ENCODE measurements around the gene IKZF3.
A peak's percentile ranks its signal among the peaks of the same experiment; 100 is the strongest.
"Not testable (repeated sequence)": the region's sequence is repeated elsewhere in the genome, so short reads cannot be mapped to it uniquely, and the experiment has no call there.

The IKZF3 gene

GRCh38 chr17:39757176-39757662 is 106.9 kb downstream of the IKZF3 start:
- DNase-seq (ENCODE audit: low read depth in 2 of 3, low spot score in 2 of 3): no peak

- no peak for DNase-seq (ENCODE audit: low read depth in 2 of 3, low spot score in 2 of 3)
These were observed 107.6 kb downstream of the IKZF3 start for GRCh38 chr17:39756380-39757079.

GRCh38 chr17:39755554-39756379 is 108.3 kb downstream of the IKZF3 start:
- peak in 1 of 3 experiments; percentile 48 for DNase-seq (ENCODE audit: low read depth in 2 of 3, low spot score in 2 of 3)

GRCh38 chr17:39754958-39755553 is 109.1 kb downstream of the IKZF3 start:
- DNase-seq (ENCODE audit: low read depth in 2 of 3, low spot score in 2 of 3): no peak

- DNase-seq (ENCODE audit: low read depth in 2 of 3, low spot score in 2 of 3): peak; percentile 86 to 97 (median 90)
These were observed 109.8 kb downstream of the IKZF3 start for GRCh38 chr17:39754161-39754957.

GRCh38 chr17:39753514-39754160 is 110.5 kb downstream of the IKZF3 start:
- peak in 1 of 3 experiments; percentile 59 for DNase-seq (ENCODE audit: low read depth in 2 of 3, low spot score in 2 of 3)

- no peak for DNase-seq (ENCODE audit: low read depth in 2 of 3, low spot score in 2 of 3)
These were observed 111.8 kb downstream of the IKZF3 start for GRCh38 chr17:39752241-39752881.

GRCh38 chr17:39751637-39752036 is 112.5 kb downstream of the IKZF3 start:
- no peak for DNase-seq (ENCODE audit: low read depth in 2 of 3, low spot score in 2 of 3)

GRCh38 chr17:39751016-39751543 is 113.0 kb downstream of the IKZF3 start:
- DNase-seq (ENCODE audit: low read depth in 2 of 3, low spot score in 2 of 3): no peak

GRCh38 chr17:39750131-39751015 is 113.7 kb downstream of the IKZF3 start:
- no peak for DNase-seq (ENCODE audit: low read depth in 2 of 3, low spot score in 2 of 3)

- DNase-seq (ENCODE audit: low read depth in 2 of 3, low spot score in 2 of 3): not testable (repeated sequence)
These were observed 115.6 kb downstream of the IKZF3 start for GRCh38 chr17:39748444-39749034.

- no peak for DNase-seq (ENCODE audit: low read depth in 2 of 3, low spot score in 2 of 3)
These were observed 116.4 kb downstream of the IKZF3 start for GRCh38 chr17:39747745-39748144.

GRCh38 chr17:39746145-39746461 is 118.0 kb downstream of the IKZF3 start:
- DNase-seq (ENCODE audit: low read depth in 2 of 3, low spot score in 2 of 3): no peak

- no peak for DNase-seq (ENCODE audit: low read depth in 2 of 3, low spot score in 2 of 3)
These were observed 118.6 kb downstream of the IKZF3 start for GRCh38 chr17:39745335-39746144.

GRCh38 chr17:39744836-39745215 is 119.3 kb downstream of the IKZF3 start:
- no peak for DNase-seq (ENCODE audit: low read depth in 2 of 3, low spot score in 2 of 3)

- no peak for DNase-seq (ENCODE audit: low read depth in 2 of 3, low spot score in 2 of 3)
These were observed 119.9 kb downstream of the IKZF3 start for GRCh38 chr17:39744075-39744835.

- DNase-seq (ENCODE audit: low read depth in 2 of 3, low spot score in 2 of 3): no peak
These were observed 121.2 kb downstream of the IKZF3 start for GRCh38 chr17:39742856-39743436.
